GM20000 (cell line): ENCODE measurements around the gene ZFYVE9.

Experiments used
- DNase-seq: peaks from one replicate; pipeline ENCODE4 v3.0.0; 2012; ENCODE audit warnings: low spot score
- CTCF ChIP-seq: IDR thresholded peaks from 2 replicates; pipeline ENCODE4 v1.5.1; 2012; ENCODE audit warnings: mild to moderate bottlenecking, control low read depth; ENCODE audit errors: extremely low read depth, missing control alignments

ZFYVE9 gene

DNA sequence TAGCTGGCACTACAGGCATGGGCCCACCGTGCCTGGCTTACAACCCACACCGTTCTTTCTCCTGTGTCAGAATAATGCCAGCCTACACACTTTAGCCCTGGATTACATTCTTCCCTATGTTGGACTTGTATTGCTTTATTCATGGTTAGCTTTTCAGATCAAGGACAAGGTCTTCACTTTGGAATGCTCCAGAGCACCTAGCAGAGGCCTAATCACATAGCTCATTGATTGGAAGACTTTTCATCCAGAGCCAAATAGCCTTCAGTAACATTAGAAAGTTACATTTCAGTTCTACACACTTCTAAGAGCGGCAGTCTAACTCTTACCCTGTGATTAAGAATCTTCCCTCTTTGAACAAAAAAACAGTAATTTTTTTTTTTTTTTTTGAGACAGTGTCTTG, 29.4 kb upstream of the ZFYVE9 start:
- no peak for DNase-seq
- TF ChIP-seq CTCF = no peak

DNA sequence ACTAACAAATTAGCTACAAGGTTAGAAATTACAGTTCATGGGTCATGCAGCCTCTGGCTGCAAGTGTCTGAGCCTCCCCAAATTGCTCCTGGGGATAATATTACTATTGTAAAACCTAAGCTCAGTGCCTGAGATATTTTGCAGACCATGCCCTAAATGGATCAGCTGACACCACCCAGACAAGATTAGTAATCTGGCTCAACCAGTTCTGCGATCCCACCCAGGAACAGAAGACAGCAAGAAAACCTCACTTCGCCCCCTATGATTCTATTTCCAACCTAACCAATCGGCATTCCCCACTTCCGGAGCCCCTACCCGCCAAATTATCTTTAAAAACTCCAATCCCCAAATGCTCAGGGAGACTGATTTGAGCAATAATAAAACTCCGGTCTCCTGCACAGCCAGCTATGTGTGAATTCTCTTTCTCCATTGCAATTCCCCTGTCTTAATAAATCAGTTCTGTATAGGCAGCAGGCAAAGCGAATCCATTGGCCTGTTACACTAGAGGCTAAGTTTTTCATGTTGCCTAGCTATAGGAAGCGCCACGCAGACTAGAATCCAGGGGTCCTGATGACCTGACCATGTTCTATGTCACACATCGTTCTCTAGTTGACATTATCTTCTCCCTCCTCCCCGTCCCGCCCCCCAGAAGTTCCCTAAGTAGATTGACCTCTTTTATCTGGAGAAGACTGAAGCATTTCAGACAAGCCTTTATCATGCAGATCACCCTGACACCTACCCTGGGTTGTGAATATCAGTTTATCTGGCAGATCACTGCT, 22.4 kb upstream of the ZFYVE9 start:
- no peak for TF ChIP-seq CTCF
- DNase-seq = no peak

GRCh38 chr1:52122384-52122783, 19.5 kb upstream of the ZFYVE9 start:
- DNase-seq = no peak
- no peak for TF ChIP-seq CTCF

DNA sequence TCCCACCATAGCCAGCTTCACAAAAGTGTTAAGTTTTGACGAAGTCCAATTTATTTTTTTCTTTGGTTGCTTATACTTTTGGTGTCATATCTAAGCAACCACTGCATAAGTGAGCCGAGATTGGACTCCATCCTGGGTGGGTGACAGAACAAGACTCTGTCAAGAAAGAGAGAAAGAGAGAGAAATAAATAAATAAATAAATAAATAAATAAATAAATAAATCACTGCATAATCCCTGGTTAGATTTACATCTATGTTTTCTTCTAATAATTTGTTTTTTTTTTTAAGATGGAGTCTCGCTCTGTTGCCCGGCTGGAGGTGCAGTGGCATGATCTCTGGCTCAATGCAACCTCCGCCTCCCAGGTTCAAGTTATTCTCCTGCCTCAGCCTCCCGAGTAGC, 18.3 kb upstream of the ZFYVE9 start:
- no peak for TF ChIP-seq CTCF

GRCh38 chr1:52125736-52126359, 16.0 kb upstream of the ZFYVE9 start:
- TF ChIP-seq CTCF = no peak

More for the DNA sequence above, 18.3 kb upstream of the ZFYVE9 start:
- DNase-seq = no peak

DNA sequence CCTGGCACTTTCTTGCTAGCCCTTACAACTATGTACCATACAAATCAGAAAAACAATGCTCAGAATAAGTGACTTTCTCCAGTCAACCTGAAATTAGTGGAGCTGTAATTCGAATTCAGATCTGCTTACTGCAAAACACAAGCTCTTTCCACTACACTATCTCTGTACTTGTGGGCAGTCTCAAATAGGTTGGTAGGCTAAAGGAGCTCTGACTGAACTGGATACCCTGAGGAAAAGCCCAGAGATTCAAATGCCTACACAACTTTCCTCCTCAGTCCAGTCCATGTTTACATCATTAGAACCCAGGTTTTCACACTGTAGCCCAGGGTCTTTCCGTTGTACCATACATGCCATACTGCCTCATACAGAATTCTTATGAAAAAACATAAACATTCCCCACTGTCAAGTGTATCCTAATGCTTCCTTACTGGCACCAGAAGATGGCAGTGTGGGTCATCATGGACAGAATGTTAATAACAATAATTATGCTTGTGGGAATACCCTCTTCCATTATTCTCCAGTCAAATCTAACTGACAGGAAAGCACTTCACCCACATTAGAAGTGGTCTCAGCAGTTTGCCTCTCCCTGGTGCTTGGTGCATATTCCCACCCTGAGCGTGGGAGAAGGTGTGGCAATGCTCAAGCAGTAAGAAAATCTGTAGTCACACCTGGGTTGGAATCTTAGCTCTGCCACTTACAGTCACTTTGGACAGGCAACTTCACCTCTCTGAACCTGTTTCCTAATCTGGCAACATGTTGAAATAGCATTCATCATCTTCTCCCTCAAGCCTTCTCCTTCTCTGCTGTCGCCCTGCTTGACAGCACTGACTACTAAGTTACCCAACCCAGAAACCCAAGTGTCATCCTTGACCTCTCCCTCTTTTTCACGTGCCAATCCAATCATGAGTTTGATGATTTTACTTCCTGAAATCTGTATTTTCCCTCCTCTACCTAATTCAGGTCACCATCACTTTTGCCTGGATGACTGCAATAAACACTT, 14.4 kb upstream of the ZFYVE9 start:
- peak; percentile 26 for DNase-seq
- TF ChIP-seq CTCF = peak; percentile 21

More at GRCh38 chr1:52125736-52126359, 16.0 kb upstream of the ZFYVE9 start:
- no peak for DNase-seq
